ENCODE results near the gene SLC9C1.

Gene SLC9C1

DNA sequence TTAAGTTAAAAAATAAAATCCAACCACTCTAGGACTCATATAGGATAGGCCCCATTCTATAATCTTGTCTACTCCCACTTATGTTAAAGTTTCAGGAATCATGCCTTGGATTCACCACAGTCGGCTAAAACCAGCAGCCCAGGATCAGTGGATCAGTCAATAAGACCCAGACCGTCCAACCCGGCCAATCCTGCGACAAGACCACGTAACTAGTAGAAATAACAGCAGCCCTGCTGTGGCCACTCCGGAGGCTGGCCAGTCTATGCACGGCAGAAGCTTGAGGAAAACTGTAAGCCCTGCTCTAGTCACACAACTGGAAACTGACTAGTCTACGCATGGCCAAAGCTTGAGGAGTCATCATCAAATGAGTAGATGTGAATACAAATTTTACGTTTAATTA is 12.8 kb upstream of the SLC9C1 start:
- DNase-seq: no peak

DNA sequence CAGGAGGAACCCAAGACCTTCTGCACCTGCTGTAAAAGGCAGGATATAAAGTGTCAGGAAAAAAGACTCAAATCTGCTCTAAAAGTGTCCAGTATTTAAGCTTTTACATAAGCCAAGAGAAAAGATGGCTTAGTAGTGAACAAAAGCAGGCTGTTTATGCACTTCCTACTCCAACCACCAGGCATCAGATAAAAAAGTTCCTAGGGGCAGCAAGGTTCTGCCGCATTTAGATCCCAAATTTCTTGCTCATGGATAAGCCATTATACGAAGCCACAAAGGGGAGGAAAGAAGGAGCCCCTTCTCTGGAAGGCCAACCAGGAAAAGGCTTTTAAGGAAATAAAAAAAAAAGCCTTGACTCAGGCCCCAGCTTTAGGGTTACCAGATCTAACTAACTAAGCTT is 10.6 kb upstream of the SLC9C1 start:
- no peak for DNase-seq

DNA sequence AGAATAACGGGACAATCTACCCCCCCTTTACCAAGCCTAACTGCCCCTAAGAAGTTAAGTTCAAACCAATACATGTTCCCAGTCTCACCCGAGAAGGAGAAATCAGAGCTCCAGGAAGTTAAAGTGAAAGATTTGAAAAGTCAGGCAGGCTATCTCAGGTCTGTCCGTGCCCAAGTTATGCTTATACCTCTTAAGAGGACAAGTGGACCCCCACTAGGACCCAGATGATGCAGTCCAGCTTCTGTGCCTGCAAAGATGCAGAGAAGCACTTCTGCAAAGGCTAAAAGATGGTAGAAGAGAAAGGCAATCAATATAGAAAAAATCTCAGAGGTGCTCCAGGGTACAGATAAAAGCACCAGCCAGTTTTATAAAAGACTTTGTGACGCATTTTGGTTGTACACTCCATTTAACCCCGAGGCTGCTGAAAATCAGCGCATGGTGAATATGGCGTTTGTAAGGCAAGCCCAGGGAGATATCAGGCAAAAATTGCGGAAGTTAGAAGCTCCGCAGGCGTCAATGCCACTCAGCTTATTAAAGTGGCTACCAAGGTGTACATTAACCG is 9.8 kb upstream of the SLC9C1 start:
- peak; percentile 21 for DNase-seq

DNA sequence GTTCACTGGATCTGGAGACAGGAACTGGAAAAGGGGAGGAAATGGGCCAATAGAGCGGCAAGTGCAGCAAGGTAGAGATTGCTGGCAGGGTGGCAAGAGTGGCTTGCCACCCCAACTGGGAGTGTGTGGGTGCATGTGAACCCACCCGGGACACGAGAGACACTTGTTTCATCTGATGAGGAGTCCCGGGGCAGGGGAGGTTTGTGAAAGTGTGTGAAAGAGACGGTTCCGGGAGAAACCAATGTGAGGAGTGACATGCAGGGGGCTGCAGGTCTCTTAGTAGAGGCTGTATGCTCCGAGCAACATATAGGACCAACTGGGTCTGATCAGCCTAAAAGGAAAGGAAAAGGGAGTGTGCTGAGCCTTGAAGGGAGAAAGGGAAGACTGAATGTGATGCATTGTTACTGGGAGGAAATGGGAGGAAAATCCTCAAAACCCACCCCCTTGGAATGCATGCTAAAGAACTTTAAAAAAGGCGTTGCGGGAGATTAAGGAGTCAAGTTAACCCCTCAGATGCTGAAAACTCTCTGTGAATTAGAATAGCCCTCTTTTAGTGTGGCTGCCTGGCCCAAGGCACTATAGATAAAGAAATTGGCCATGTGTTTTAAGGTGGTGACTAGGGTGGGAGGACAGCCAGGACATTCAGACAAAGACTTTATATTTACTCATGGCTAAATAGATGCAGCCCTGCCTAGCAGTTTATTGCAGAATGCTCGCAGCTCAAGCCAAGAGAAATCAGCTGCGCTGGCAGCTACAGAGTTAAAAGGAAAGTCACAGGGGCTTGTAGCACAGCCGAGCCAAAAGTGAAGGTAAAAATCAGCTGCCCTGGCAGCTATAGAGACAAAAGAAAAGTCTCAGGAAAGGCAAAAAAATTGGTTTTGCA is 9.1 kb upstream of the SLC9C1 start:
- no peak for DNase-seq

DNA sequence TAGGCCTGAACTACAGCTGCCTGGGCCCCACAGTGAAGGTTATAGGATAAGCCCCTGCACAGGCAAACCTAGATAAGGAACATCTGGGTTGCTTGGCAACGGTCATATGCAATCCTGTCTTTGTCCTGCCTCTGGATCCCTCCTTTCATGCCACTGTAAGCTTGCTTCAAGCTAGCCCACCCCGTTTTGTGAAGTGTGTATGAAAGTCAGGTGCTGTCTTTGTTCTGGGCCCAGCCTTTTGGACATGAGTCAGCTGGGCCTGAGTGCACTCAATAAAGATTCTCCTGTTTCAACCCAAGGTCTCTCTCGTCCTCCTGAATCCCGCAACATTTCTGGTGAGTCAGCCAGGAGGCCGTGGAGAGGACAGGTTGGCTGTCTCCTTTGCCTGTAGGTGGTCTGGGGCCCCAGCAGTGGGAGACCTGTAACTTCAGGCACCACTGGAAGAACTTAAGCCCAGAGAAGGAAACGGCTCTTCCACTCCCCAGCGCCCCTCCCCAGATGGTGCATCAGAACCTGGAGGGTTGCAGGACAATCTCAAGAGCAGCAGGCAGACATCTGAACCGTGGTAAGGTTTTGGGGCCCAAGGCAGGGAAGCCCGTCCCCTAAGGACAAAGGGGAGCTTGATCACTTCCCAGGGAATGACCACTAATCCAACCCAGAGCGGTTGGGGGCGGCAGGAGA is 8.3 kb upstream of the SLC9C1 start:
- no peak for DNase-seq

DNA sequence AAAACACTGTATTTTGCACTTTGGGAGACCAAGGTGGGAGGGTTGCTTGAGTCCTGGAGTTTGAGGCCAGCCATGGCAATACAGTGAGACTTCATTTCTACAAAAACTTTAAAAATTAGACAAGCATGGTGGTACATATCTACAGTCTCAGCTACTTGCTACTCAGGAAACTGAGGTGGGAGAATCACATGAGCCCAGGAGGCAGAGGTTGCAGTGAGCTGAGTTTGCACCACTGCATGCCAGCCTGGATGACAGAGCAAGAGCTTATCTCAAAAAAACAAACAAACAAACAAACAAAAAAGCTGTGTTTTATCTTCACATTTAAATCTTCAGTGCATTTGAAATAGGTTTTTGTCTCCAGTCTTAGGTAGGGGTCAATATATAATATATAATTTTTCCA is 4.8 kb upstream of the SLC9C1 start:
- DNase-seq: no peak

DNA sequence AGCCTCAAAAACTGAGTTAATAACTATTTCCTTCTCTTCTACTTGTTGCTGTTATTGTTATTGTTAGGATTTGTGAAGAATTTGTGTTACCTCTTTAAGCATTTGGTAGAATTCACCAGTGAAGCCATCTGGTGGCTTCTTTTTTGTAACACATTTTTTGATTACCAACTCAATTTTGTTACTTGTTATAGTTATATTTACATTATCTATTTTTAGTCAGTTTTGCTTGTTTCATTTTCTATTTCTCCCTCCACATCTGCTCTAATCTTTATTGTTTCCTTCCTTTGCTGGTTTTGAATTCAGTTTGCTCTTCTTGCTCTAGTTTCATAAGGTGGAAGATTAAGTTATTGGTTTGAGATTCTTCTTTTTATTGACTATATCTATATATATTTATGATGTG is 3.7 kb upstream of the SLC9C1 start:
- no peak for DNase-seq

DNA sequence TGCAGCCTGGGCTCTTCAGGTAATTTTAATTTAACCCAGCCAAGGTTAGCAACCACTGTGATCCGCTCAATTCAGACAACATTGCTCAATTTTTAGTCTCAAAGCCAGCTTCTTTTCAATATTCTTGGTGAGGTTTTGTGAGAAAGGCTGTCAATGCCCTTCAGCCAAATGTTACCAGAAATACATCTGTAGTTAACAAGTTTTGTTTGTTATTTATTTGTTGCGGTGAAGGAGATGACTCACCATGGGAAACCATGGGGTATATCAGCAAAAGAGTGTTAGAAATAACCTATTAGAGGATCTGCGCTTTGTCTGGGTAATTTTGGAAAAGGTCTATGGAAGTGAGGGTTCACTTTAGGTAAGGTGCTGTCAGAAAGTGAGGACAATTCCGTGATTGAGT is 5.0 kb downstream of the SLC9C1 start:
- no peak for DNase-seq

DNA sequence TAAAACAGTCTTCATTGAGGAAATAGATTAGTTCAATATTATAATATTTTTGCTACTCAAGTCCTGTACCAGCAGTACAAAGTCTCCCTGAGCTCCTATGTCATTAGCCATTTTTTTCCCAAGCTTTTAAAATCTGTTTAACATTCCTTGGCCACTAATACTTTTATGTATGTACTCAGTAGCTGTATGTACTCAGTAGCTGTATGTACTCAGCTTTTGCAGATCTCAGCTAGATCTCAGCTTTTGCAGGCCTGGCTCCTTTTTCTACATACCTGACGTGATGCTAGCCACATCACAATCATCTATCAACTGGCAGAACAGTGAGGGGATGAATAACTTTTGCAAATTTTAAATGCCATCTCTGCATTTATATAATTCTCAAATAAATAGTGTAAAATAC is 13.8 kb downstream of the SLC9C1 start:
- DNase-seq: no peak

DNA sequence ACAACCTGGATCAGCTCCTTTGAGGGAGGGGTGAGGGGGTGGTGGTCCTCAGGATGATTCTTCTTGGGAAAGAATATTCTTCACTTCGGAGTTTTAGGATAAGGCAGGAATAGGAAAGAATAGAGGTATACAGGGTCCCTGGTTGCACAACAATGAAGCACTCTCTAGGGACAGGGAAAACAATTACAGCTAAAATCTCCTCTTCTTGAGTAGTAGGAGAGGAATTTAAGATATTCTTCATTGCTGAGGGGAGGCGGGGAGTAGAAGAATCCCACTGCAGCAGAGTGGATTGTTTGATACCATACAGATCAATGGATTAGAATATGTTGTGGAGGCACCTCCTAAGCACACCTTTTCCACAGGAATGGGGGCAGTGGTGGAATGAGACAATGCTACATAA is 20.5 kb downstream of the SLC9C1 start:
- DNase-seq: no peak

DNA sequence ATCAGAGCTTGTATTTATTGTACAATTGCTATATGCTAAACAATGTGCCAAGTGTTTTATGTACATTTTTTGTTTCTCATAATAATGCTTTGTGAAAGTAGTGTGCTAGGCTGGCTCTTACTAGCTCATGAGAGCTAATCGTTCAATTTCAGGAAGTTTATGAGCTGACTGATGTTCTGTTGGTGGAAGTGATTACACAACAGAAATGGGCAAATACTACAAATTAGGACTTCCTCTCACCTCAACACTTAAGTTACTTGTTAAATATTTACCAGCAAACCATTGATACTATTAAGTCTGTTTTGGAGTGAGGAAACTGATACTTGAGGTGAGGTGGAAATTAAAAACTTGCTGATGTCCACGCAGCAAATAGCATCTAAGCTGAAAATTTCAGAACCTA is 32.3 kb downstream of the SLC9C1 start:
- no peak for DNase-seq

DNA sequence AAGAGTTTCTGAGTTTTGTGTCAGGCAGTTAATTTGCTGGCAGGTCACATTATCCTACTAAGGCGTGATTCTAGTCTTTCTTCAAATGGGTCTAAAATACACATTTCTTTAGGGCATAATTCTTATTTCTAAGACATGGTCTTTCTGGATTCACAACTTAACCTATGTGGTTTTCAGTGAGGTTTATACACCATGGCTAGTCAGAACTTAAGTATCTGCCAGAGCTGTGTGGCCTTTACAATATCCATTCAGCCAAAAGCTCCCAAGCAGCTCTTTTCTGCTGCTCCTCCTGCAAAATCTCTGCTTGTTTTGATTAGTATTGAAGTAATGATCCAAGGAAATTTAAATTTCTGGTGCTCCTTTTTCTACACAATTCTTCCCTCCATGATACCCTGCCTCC is 33.5 kb downstream of the SLC9C1 start:
- no peak for DNase-seq

DNA sequence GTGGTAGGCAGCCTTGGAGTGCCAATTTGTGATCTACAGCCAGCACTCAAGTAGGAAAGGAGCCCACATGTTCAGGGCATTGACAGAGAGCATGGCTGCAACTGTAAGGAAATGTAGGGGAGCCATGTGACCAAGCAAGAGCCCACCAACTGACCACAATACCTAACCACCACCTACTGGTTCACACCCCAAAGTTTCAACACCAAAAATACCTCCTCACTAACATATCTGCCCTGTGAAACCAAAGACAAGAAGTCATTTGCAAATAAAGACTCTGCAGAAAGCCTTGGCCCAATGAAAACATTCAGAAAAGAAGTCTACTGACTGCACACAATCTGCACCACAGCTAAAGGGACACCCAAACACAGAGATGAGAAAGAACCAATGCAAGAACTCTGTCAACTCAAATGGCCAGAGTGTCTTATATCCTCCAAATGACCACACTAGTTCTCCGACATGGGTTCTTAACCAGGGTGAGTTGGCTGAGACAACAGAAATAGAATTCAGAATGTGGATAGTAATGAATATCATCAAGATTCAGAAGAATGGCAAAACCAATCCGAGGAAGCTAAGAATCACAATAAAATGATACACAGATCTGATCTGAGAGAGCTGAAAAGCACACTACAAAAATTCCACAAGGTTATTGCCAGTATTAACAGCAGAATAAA is 40.6 kb downstream of the SLC9C1 start:
- DNase-seq: no peak

DNA sequence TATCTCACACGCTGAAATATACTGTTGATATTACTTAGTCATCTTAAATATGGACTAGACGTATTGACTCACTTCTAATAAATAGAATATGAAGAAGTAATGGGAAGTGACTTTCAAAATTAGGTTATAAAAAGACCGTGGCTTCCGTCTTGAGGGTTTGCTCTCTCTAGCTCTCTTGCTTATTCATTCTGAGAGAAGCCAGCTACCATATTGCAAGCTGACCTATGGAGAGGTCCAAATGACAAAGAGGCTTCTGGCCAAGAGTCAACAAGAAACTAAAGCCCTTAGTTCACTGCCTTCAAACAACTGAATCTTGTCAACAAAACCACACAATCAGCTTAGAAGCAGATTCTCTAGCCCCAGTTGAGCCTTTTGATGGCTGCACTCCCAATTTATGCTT is 46.1 kb downstream of the SLC9C1 start:
- DNase-seq: no peak

DNA sequence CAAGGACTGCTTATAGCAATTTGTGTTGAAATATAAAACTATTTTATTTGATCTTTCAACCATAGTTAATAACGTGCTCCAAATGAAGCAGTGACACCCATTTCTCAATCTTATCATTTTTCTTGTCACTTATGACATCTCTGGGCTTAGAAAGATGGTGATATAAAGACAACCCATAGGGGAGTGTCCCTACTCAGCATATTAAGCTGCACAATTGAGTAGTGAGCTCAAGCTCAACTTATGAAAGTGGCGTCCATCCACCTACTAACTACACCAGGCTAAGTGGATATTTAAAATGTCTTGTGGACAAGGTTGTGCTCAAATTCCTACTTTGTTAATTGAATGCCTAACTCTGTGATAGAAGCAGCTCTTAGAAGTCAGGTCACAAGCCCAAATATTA is 46.7 kb downstream of the SLC9C1 start:
- DNase-seq: no peak

DNA sequence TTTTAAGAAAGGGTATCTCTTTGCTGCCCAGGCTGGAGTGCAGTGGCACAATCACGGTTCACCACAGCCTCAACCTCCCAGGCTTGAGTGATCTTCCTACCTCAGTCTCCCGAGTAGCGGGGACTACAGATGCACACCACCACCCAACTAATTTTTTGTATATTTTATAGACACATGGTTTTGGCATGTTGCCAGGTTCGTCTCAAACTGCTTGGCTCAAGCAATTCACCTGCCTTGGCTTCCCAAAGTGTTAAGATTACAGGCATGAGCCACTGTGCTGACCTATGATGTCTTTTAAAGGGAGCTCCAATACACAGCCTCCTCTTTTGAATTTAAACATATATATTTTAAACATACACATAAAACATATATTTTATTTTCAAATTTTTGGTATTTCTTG is 60.9 kb downstream of the SLC9C1 start:
- no peak for DNase-seq

DNA sequence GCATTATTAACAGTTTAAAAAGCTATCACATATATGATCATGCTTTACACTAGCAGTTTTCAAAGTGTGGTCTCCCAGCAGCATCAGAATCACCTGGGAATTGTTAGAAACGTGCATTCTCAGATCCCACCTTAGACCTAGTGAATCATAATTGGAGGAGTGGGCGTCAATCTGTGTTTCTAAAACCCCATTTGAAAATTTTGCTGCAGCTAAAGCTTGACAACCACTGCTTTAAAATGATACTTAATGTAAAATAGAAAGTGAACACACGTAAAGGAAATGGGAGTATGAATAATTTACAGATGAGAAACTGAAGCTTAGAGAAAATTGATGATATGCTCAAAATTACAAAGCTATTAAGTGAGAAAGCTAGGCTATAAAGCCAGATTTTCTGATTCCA is 62.3 kb downstream of the SLC9C1 start:
- DNase-seq: no peak

DNA sequence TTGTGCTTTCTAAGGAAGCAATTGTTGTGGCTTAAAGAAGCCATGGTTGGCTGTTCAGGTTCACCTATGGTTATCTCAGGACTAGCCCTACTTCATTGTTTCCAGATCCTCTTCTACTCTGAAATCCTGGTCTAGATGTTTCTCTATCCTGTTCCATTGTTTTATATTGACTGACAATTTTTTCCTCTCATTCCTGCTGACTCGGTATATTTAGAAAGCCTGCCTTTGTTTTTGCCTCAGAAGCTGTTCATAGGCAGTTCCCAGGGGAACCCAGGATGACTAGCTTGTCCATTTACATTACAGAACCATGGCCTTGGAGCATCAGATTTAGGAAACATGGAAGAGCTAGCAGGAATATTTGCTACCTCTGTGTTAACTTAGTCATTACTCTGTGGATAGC is 64.0 kb downstream of the SLC9C1 start:
- no peak for DNase-seq

DNA sequence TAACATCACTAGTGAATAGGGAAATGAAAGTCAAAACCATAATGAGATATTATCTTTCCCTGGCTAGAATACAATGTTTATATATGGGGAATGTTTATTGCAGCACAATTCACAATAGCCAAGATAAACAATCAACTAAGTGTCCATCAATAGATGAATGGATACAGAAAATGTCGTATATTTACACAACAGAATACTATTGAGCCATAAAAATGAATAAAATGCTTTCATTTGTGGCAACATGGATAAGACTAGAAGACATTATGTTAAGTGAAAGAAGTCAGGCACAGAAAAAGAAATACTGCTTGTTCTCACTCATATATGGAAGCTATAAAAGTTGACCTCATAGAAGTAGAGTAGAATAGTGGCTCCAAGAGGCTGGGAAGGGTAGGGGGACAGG is 65.2 kb downstream of the SLC9C1 start:
- DNase-seq: no peak

DNA sequence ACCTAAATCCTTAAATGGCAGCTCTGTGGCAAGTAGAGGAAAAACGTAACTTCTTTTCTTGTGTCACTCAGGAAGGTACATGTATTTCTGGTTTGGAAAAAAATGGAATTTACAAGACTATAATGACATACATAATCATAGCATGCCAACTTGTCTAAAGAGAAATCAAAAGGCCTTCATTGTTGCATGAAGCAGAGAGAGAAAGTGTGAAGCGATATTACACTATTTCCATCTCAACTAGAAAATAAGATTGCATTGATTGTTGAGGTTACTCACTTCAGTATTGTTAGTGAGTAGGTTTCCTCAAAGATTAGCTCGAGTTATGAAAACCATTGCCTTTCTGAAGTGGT is 93.7 kb downstream of the SLC9C1 start:
- DNase-seq: no peak

DNA sequence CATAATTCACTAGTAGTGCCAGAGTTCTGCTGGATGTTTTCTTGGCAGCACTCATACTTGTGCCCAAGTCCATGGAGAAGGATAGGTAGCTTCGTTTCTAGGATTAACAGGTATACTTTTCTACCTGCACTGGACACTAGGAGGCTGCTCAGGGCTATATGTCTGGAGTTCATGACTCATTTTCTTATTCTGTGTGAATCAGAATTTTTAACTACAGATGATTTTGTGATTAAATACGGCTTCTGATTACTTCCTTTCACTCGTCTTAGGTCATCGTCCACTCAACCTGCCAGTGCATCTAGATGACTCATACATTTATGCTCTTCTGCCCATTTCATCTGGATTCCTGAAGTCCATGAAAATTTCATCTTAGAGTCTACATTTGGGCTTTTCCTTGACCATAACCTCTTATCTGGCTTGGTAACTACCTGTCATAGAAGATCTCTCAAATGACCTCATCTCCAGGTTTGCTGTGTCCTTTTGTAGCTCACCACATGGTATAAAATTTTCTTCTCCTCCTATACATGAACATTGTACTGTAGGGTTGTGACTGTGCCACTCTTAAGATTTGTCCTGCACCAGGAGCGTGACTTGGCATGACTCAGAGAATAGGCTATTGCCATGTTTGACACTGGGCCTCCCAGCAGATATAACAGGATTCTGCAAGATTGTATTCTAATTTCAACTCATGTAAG is 94.2 kb downstream of the SLC9C1 start:
- DNase-seq: no peak

DNA sequence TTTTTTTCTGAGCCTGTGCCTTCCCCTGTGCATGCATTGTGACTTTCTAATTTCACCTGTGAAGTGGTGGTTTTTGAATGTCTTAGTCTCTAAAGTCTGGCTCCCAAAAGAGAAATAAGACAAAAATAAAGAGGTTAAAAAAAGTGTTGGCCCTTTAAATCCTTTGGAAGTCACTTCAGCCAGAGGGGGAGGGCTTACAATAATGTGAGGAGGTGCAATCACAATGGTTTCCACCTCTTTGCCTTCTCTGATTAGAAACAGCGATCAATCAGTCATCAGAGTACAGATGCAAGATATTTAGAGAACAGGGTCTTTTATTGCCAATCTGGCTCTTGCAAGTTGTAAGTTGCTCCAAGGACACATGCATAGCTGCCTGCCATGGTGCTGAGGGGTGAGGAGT is 96.9 kb downstream of the SLC9C1 start:
- DNase-seq: no peak

DNA sequence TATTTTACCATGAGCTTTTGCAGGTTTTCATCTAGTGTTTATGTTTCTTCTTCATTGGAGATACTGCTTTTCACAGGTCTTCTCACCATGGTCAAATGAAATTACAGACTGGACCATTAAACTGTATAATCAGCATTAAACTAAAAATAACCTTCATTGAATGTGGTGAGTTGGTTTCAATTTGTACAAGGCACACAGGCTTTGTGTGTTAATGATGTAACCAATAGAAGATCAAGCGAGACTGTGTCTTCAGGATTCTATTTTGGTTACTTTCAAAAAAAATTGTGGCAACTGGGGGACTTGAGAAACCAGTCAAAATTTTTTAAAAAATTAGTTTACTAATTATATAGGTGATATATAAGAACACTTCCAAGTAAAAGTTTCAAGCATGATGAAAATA is 106.7 kb downstream of the SLC9C1 start:
- DNase-seq: no peak
